HG03520 (cell line): ENCODE results near the gene SNPH.

Experiments used
- ATAC-seq: cut with Tn5 transposase; IDR thresholded peaks from one replicate; pipeline ENCODE4 v1.9.1; 2021; ENCODE audit warnings: mild to moderate bottlenecking, moderate library complexity; ENCODE audit not compliant: unreplicated experiment

Gene SNPH

GRCh38 chr20:1304710-1305515, 38.8 kb downstream of the SNPH start:
- no peak for ATAC-seq

GRCh38 chr20:1305712-1306111, 39.6 kb downstream of the SNPH start:
- ATAC-seq = no peak

- no peak for ATAC-seq
Observed at GRCh38 chr20:1306316-1307135, 40.4 kb downstream of the SNPH start.

GRCh38 chr20:1307171-1307570, 41.1 kb downstream of the SNPH start:
- ATAC-seq = no peak

GRCh38 chr20:1307571-1307971, 41.5 kb downstream of the SNPH start:
- no peak for ATAC-seq

GRCh38 chr20:1308067-1308701, 42.1 kb downstream of the SNPH start:
- ATAC-seq = no peak

GRCh38 chr20:1308702-1309095, 42.6 kb downstream of the SNPH start:
- ATAC-seq = no peak

- no peak for ATAC-seq
Observed at GRCh38 chr20:1309439-1309847, 43.3 kb downstream of the SNPH start.

- no peak for ATAC-seq
Observed at GRCh38 chr20:1310071-1310470, 44.0 kb downstream of the SNPH start.

- ATAC-seq = no peak
Observed at GRCh38 chr20:1310506-1311190, 44.6 kb downstream of the SNPH start.

- no peak for ATAC-seq
Observed at GRCh38 chr20:1312308-1312707, 46.2 kb downstream of the SNPH start.

GRCh38 chr20:1312904-1313235, 46.8 kb downstream of the SNPH start:
- no peak for ATAC-seq

- no peak for ATAC-seq
Observed at GRCh38 chr20:1313236-1313964, 47.3 kb downstream of the SNPH start.

- ATAC-seq = no peak
Observed at GRCh38 chr20:1315804-1316203, 49.7 kb downstream of the SNPH start.

GRCh38 chr20:1317545-1318255, 51.6 kb downstream of the SNPH start:
- no peak for ATAC-seq

- no peak for ATAC-seq
Observed at GRCh38 chr20:1319051-1319450, 53.0 kb downstream of the SNPH start.

GRCh38 chr20:1319462-1319861, 53.4 kb downstream of the SNPH start:
- no peak for ATAC-seq

GRCh38 chr20:1320016-1320415, 53.9 kb downstream of the SNPH start:
- no peak for ATAC-seq

GRCh38 chr20:1320902-1321653, 55.0 kb downstream of the SNPH start:
- ATAC-seq = no peak
